Thoracic aorta (tissue), 2 donors: ENCODE measurements around the gene SLC24A3. TPM values are rescaled to one million over a fixed set of nuclear protein-coding genes. Genes with fewer than 3 reads are reported as not detected.

ENCODE experiments used
- ATAC-seq: fragments of 150-250 bp; one replicate; pipeline ENCODE4 v1.8.0; 2017; ENCODE audit warnings: low read depth; ENCODE audit not compliant: insufficient number of reproducible peaks, low FRiP score
- DNase-seq: peaks from one replicate; pipeline ENCODE4 v3.0.0-alpha.2; 2020; ENCODE audit warnings: low spot score
- H3K27ac ChIP-seq, 2 donors: fragments of 200-600 bp; sonication (generic); 1 replicate in 1 of 2; 2 replicates in 1 of 2; pipeline ENCODE4 v1.5.1; 2016; ENCODE audit warnings: mild to moderate bottlenecking in 2 of 2, moderate library complexity in 2 of 2
- H3K27me3 ChIP-seq: fragments of 200-600 bp; sonication (generic); replicated peaks from 2 replicates; pipeline ENCODE4 v1.6.0; 2016; ENCODE audit warnings: mild to moderate bottlenecking; ENCODE audit not compliant: insufficient read depth
- H3K36me3 ChIP-seq: fragments of 200-600 bp; sonication (generic); one replicate; pipeline ENCODE4 v1.5.1; 2016
- H3K4me1 ChIP-seq, 2 donors: fragments of 200-600 bp; sonication (generic); 1 replicate in 1 of 2; 2 replicates in 1 of 2; pipeline versions ENCODE4 v1.5.1 to v1.6.0; 2016; ENCODE audit warnings: low read depth in 2 of 2, mild to moderate bottlenecking in 1 of 2; ENCODE audit not compliant: control insufficient read depth in 1 of 2
- H3K4me3 ChIP-seq: fragments of 200-600 bp; sonication (generic); 2 replicates; pipeline ENCODE4 v1.5.1; 2016; ENCODE audit warnings: mild to moderate bottlenecking
- H3K9me3 ChIP-seq: fragments of 200-600 bp; sonication (generic); 2 replicates; pipeline ENCODE4 v1.5.1; 2016
- CTCF ChIP-seq: fragments of 200-600 bp; sonication (generic); IDR thresholded peaks from one replicate; pipeline ENCODE4 v1.5.1; 2019; ENCODE audit warnings: antibody characterized with exemption
- total RNA-seq, 2 donors: library from RNA; depleted of rRNA; stranded (reverse); fragments of >200 nt; gene quantifications; one replicate each; pipeline versions ENCODE4 v1.1.0 to v1.2.3, GENCODE V29; 2016

The SLC24A3 gene
- total RNA-seq, 2 donors from 2014 or later, result 8.3 to 31.4 TPM

GRCh38 chr20:19321176-19321575, 108.7 kb downstream of the SLC24A3 start:
- no peaks in the 10 kb centered on the region for H3K36me3 ChIP-seq
- no peak overlapping the region for H3K4me3 ChIP-seq
- DNase-seq (no peak), ATAC-seq (no peak)
- no peak for TF ChIP-seq CTCF
- H3K4me1 ChIP-seq, result no peaks in the 10 kb centered on the region
- H3K9me3 ChIP-seq, result no peaks in the 10 kb centered on the region
- no peak overlapping the region for H3K27ac ChIP-seq
- no peaks in the 10 kb centered on the region for H3K27me3 ChIP-seq

GRCh38 chr20:19322061-19322985, 109.9 kb downstream of the SLC24A3 start:
- H3K27me3 ChIP-seq, result no peaks in the 10 kb centered on the region
- no peaks in the 10 kb centered on the region for H3K4me1 ChIP-seq
- H3K27ac ChIP-seq, result no peak overlapping the region
- H3K36me3 ChIP-seq, result no peaks in the 10 kb centered on the region
- ATAC-seq (no peak), DNase-seq (no peak)
- no peak overlapping the region for H3K4me3 ChIP-seq
- TF ChIP-seq CTCF, result no peak
- no peaks in the 10 kb centered on the region for H3K9me3 ChIP-seq

GRCh38 chr20:19327401-19327800, 115.0 kb downstream of the SLC24A3 start:
- Histone ChIP-seq H3K36me3 (no peaks in the 10 kb centered on the region), H3K4me3 (no peak overlapping the region), H3K27ac (no peak overlapping the region), H3K27me3 (no peaks in the 10 kb centered on the region), H3K9me3 (no peaks in the 10 kb centered on the region), H3K4me1 (peaks cover 6 to 7% of the 10 kb centered on the region in 2 donors)
- ATAC-seq (no peak), DNase-seq (no peak)
- TF ChIP-seq CTCF, result no peak

GRCh38 chr20:19328676-19329075, 116.2 kb downstream of the SLC24A3 start:
- no peak for TF ChIP-seq CTCF
- no peak overlapping the region for H3K4me3 ChIP-seq
- DNase-seq, result no peak
- H3K36me3 ChIP-seq, result no peaks in the 10 kb centered on the region
- ATAC-seq, result no peak
- peaks cover 10 to 12% of the 10 kb centered on the region in 2 donors for H3K4me1 ChIP-seq
- no peak overlapping the region for H3K27ac ChIP-seq
- H3K27me3 ChIP-seq, result no peaks in the 10 kb centered on the region
- no peaks in the 10 kb centered on the region for H3K9me3 ChIP-seq

GRCh38 chr20:19330038-19330437, 117.6 kb downstream of the SLC24A3 start:
- Histone ChIP-seq H3K27me3 (no peaks in the 10 kb centered on the region), H3K9me3 (no peaks in the 10 kb centered on the region), H3K27ac (no peak overlapping the region), H3K4me1 (peaks cover 10 to 12% of the 10 kb centered on the region in 2 donors), H3K36me3 (no peaks in the 10 kb centered on the region), H3K4me3 (no peak overlapping the region)
- TF ChIP-seq CTCF, result no peak
- no peak for ATAC-seq
- no peak for DNase-seq
